ENCODE results near the gene EFCAB6. TPM values are rescaled to one million over a fixed set of nuclear protein-coding genes. Genes with fewer than 3 reads are reported as not detected.

Gene EFCAB6
- polyA plus RNA-seq, 2 of the 4 experiments (the other 2 are of a cell fraction): 0.46 to 1.2 TPM

- TF ChIP-seq CBX2 (IDR thresholded peaks at IDR 0.05; ENCODE audit: borderline replicate concordance, low read depth): no peak
- no peak for TF ChIP-seq PHF8 (IDR thresholded peaks at IDR 0.05; ENCODE audit: borderline replicate concordance, low read depth)
- TF ChIP-seq MAFK (IDR thresholded peaks at IDR 0.05; ENCODE audit: partially characterized antibody): no peak
- TF ChIP-seq RFX5 (IDR thresholded peaks at IDR 0.05): no peak
- TF ChIP-seq JUN (IDR thresholded peaks at IDR 0.05): no peak
- no peak for TF ChIP-seq RCOR1 (IDR thresholded peaks at IDR 0.05; ENCODE audit: low read depth, low read length)
- TF ChIP-seq RARB (CRISPR knock-in tag; IDR thresholded peaks at IDR 0.05): no peak
- TF ChIP-seq EHF (CRISPR knock-in tag; IDR thresholded peaks at IDR 0.05): no peak
- no peak for TF ChIP-seq MAZ (IDR thresholded peaks at IDR 0.05; ENCODE audit: borderline replicate concordance, low read depth, low read length)
- ChIA-PET CTCF (interaction anchor here (1.5 kb wide), 1 partner anchor 14 kb away, joined by 3 read pairs; no protein-coding TSS in a partner anchor), POLR2A (no interaction called here)
- ATAC-seq (no peak), DNase-seq (ENCODE audit: low read depth in 1 of 2, low spot score in 1 of 2) (no peak), FAIRE-seq (no peak)
- Histone ChIP-seq H3K9me3 (no peaks in the 10 kb centered on the region), H3K27ac (no peak overlapping the region), H3K4me3 (no peak overlapping the region), H3K4me2 (no peak overlapping the region), H3K4me1 (no peaks in the 10 kb centered on the region)
- WGBS (ENCODE audit: missing lambda C conversion rate): 86% methylated on average over 2 of the region's 13 CpGs
Measured at GRCh38 chr22:43840431-43840830, 28.3 kb upstream of the EFCAB6 start.

- no peak for TF ChIP-seq MYC (IDR thresholded peaks at IDR 0.05; ENCODE audit: borderline replicate concordance, low read length)
- TF ChIP-seq BCL3 (IDR thresholded peaks at IDR 0.05): no peak
- no peak for TF ChIP-seq CTCF (IDR thresholded peaks at IDR 0.05)
- 42% methylated on average over 8 of the region's 8 CpGs for WGBS (ENCODE audit: missing lambda C conversion rate)
- Histone ChIP-seq H3K4me2 (no peak overlapping the region), H3K27ac (no peak overlapping the region), H3K9me3 (no peaks in the 10 kb centered on the region), H3K4me3 (no peak overlapping the region), H3K4me1 (no peaks in the 10 kb centered on the region)
- ChIA-PET POLR2A (no interaction called here), CTCF (interaction anchor here (1.2 to 1.9 kb wide), 2 partner anchors 14 to 454 kb away, joined by 3 to 6 read pairs; no protein-coding TSS in a partner anchor)
- no peak for DNase-seq (ENCODE audit: low read depth in 1 of 2, low spot score in 1 of 2)
- no peak for FAIRE-seq
- ATAC-seq: no peak
Measured at GRCh38 chr22:43839781-43840180, 27.7 kb upstream of the EFCAB6 start.

GRCh38 chr22:43838571-43839307, 26.6 kb upstream of the EFCAB6 start:
- H3K4me2 ChIP-seq: no peak overlapping the region
- H3K9me3 ChIP-seq: no peaks in the 10 kb centered on the region
- no peaks in the 10 kb centered on the region for H3K4me1 ChIP-seq
- CTCF ChIA-PET: interaction anchor here (1.2 to 1.9 kb wide), 3 partner anchors 9 to 453 kb away, joined by 3 to 6 read pairs (median 3); no protein-coding TSS in a partner anchor
- no peak for FAIRE-seq
- TF ChIP-seq USF2 (IDR thresholded peaks at IDR 0.05) (no peak), PHF8 (IDR thresholded peaks at IDR 0.05; ENCODE audit: borderline replicate concordance, low read depth) (no peak), POLR2AphosphoS2 (conservative IDR thresholded peaks at IDR 0.05; ENCODE audit: low read length) (no peak), SREBF2 (IDR thresholded peaks at IDR 0.05) (no peak), NR3C1 (IDR thresholded peaks at IDR 0.05) (no peak), CBX8 (IDR thresholded peaks at IDR 0.05) (no peak), KDM1A (IDR thresholded peaks at IDR 0.05; ENCODE audit: low read depth) (no peak), NFE2L2 (conservative IDR thresholded peaks at IDR 0.05; ENCODE audit: low read length) (no peak), PBX3 (IDR thresholded peaks at IDR 0.05) (no peak), MAZ (IDR thresholded peaks at IDR 0.05; ENCODE audit: borderline replicate concordance, low read depth, low read length) (no peak), CHD4 (IDR thresholded peaks at IDR 0.05; ENCODE audit: borderline replicate concordance) (no peak), SMC3 (IDR thresholded peaks at IDR 0.05) (no peak)
- DNase-seq (ENCODE audit: low read depth in 1 of 2, low spot score in 1 of 2): no peak
- POLR2A ChIA-PET: no interaction called here
- 82% methylated on average over 20 of the region's 25 CpGs for WGBS (ENCODE audit: missing lambda C conversion rate)
- no peak overlapping the region for H3K4me3 ChIP-seq
- no peak for ATAC-seq
- H3K27ac ChIP-seq: no peak overlapping the region
